OCI-LY3 (cell line): Measurements from ENCODE around the gene VAMP5.

Experiments used
- H2AFZ ChIP-seq: fragments of 200-600, 300-600 bp; shearing (Covaris generic); 2 replicates; pipeline ENCODE4 v1.6.0; 2014; ENCODE audit warnings: antibody characterized with exemption, low read depth, low read length
- H3K27ac ChIP-seq: fragments of 200-600, 300-600 bp; sonication (generic); 2 replicates; pipeline ENCODE4 v1.5.1; 2014; ENCODE audit warnings: mild to moderate bottlenecking, low read length, moderate library complexity, mixed read lengths
- H3K27me3 ChIP-seq: fragments of 200-600, 300-600 bp; sonication (generic); 2 replicates; pipeline ENCODE4 v1.6.1; 2014; ENCODE audit warnings: low read depth, low read length, mixed read lengths
- H3K36me3 ChIP-seq: fragments of 200-600, 300-600 bp; sonication (generic); replicated peaks from 2 replicates; pipeline ENCODE3; 2014; ENCODE audit warnings: low read depth, low read length, mixed read lengths
- H3K4me1 ChIP-seq: fragments of 300-600, 200-600 bp; sonication (generic); 2 replicates; pipeline ENCODE4 v1.6.1; 2014; ENCODE audit warnings: low read length, mixed read lengths
- H3K4me2 ChIP-seq: fragments of 200-600, 300-600 bp; sonication (generic); 2 replicates; pipeline ENCODE4 v1.6.1; 2014; ENCODE audit warnings: low read length, mixed read lengths
- H3K4me3 ChIP-seq: fragments of 300-600, 200-600 bp; sonication (generic); 2 replicates; pipeline ENCODE4 v1.5.1; 2014; ENCODE audit warnings: antibody characterized with exemption, mild to moderate bottlenecking, low read length, moderate library complexity
- H3K79me2 ChIP-seq: fragments of 300-600, 200-600 bp; shearing (Covaris generic); 2 replicates; pipeline ENCODE4 v1.6.1; 2014; ENCODE audit warnings: mild to moderate bottlenecking, low read length, mixed read lengths
- H3K9ac ChIP-seq: fragments of 300-600, 200-600 bp; shearing (Covaris generic); 2 replicates; pipeline ENCODE4 v1.6.0; 2014; ENCODE audit warnings: mild to moderate bottlenecking, low read length, moderate library complexity
- H3K9me3 ChIP-seq: fragments of 200-600, 300-600 bp; shearing (Covaris generic); 2 replicates; pipeline ENCODE4 v1.6.1; 2014; ENCODE audit warnings: low read length, mixed read lengths; ENCODE audit not compliant: insufficient read depth
- H4K20me1 ChIP-seq: fragments of 200-600, 300-600 bp; sonication (generic); 2 replicates; pipeline ENCODE4 v1.6.1; 2016; ENCODE audit warnings: low read length, mixed read lengths; ENCODE audit not compliant: insufficient read depth
- EZH2phosphoT487 ChIP-seq: fragments of 200-600 bp; shearing (Covaris generic); IDR thresholded peaks from 2 replicates; pipeline ENCODE4 v1.6.1; 2018; ENCODE audit warnings: antibody characterized with exemption, mixed run types, low read depth
- TF ChIP-seq, protein P1 (sequence below): fragments of 200-600, 300-600 bp; sonication (generic); IDR thresholded peaks from 2 replicates; pipeline ENCODE4 v1.5.1; 2014; ENCODE audit warnings: antibody characterized with exemption, low read length, low read depth

The VAMP5 gene

DNA sequence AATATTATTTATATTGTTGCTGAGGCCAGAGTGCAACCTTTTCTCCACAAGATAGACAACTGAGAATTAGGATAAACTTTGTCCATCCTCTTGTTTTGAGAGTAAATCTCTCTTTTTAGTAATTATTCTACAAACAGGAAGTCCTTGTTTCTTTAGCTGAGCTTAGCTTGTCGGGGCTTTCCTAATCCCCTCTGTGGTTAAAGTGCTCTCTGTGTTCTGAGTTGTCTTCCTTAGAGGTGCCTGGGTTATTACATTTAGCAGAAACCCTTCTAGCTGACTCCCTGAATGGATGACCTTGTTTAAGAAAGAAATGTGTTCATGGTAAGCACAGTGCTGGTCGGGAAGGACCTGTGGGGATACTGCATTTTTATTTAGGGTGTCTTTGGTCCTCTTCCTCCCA is 44.4 kb downstream of the VAMP5 start:
- H3K9ac ChIP-seq, result no peak overlapping the region
- TF ChIP-seq, protein P1, sequence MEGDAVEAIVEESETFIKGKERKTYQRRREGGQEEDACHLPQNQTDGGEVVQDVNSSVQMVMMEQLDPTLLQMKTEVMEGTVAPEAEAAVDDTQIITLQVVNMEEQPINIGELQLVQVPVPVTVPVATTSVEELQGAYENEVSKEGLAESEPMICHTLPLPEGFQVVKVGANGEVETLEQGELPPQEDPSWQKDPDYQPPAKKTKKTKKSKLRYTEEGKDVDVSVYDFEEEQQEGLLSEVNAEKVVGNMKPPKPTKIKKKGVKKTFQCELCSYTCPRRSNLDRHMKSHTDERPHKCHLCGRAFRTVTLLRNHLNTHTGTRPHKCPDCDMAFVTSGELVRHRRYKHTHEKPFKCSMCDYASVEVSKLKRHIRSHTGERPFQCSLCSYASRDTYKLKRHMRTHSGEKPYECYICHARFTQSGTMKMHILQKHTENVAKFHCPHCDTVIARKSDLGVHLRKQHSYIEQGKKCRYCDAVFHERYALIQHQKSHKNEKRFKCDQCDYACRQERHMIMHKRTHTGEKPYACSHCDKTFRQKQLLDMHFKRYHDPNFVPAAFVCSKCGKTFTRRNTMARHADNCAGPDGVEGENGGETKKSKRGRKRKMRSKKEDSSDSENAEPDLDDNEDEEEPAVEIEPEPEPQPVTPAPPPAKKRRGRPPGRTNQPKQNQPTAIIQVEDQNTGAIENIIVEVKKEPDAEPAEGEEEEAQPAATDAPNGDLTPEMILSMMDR, result no peak
- TF ChIP-seq EZH2phosphoT487, result no peak
- H3K4me1 ChIP-seq, result peaks cover 11% of the 10 kb centered on the region
- no peak overlapping the region for H3K4me3 ChIP-seq
- H3K4me2 ChIP-seq, result peak overlapping the region; percentile 53; the same call in 1 of the 2 replicates
- no peaks in the 10 kb centered on the region for H4K20me1 ChIP-seq
- peak overlapping the region; percentile 58 for H3K27ac ChIP-seq
- no peaks in the 10 kb centered on the region for H3K27me3 ChIP-seq
- peaks cover 41% of the 10 kb centered on the region for H3K36me3 ChIP-seq
- H2AFZ ChIP-seq, result no peak overlapping the region
- peaks cover 6% of the 10 kb centered on the region; the same call in 1 of the 2 replicates for H3K79me2 ChIP-seq
- no peaks in the 10 kb centered on the region for H3K9me3 ChIP-seq

DNA sequence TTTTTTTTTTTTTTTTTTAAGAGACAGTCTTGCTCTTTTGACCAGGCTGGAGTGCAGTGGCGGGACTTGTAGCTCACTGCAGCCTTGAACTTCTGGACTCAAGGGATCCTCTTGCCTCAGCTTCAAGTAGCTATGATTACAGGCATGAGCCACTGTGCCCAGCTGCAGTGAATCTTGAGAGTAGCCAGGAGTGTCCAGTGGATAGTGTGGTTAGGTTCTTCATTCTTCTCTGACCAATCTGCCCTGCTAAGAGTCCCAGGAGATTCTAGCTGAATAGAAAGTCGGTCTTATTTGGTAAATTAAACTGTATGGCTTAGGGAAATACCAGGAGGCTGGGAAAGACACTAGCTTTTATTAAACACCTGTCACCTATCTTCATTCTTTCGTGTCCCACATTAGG is 47.1 kb downstream of the VAMP5 start:
- Histone ChIP-seq H2AFZ (no peak overlapping the region), H3K27me3 (no peaks in the 10 kb centered on the region), H3K4me3 (no peak overlapping the region), H4K20me1 (no peaks in the 10 kb centered on the region), H3K79me2 (peaks cover 12% of the 10 kb centered on the region; the same call in 1 of the 2 replicates), H3K4me1 (peaks cover 11% of the 10 kb centered on the region), H3K36me3 (peaks cover 41% of the 10 kb centered on the region), H3K27ac (no peak overlapping the region), H3K9ac (no peak overlapping the region), H3K9me3 (no peaks in the 10 kb centered on the region), H3K4me2 (no peak overlapping the region)
- no peak for TF ChIP-seq EZH2phosphoT487
- TF ChIP-seq, protein P1, result no peak

DNA sequence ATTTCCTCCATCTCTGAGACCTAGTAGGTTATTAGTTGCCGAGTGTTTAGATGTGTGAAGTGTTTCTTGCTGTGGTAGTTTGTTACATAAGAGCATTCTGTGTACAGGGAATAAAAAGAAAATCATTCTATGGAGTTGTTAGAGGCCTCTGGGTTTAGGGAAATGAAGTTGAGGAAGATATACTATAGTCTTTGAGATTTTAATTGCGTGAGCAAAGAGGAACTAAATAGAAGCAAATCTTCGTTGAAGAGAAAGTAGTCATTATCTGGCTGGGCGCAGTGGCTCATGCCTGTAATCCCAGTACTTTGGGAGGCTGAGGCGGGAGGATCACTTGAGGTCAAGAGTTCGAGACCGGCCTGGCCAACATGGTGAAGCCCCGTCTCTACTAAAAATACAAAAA is 50.8 kb downstream of the VAMP5 start:
- Histone ChIP-seq H2AFZ (no peak overlapping the region), H3K4me2 (no peak overlapping the region), H3K4me1 (0 out of 2 replicates have a peak, but pooled peaks cover 3% of the 10 kb centered on the region), H3K36me3 (peaks cover 47% of the 10 kb centered on the region), H3K9me3 (no peaks in the 10 kb centered on the region), H3K9ac (no peak overlapping the region), H3K79me2 (peaks cover 6% of the 10 kb centered on the region; the same call in 1 of the 2 replicates), H4K20me1 (no peaks in the 10 kb centered on the region), H3K27me3 (no peaks in the 10 kb centered on the region), H3K4me3 (no peak overlapping the region), H3K27ac (no peak overlapping the region)
- no peak for TF ChIP-seq EZH2phosphoT487
- TF ChIP-seq, protein P1, result no peak

DNA sequence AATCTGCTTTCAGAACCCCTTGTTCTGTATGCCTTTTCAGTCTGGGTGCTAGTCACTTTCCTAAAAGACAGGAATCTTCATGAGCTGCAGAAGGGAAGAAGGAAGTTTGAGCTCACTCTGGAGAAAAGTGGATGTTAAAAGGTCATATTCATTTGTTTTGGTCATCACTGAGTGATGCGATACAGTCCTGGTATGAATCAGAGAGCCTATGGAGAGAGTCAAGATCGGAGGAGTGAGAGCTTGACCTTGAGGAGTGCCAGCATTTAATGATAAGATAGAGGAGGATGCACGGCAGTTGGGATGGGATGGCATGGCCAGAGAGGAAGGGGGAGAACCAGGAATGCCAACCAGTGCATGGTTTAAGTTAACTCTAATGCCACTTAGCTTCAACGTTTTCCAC is 51.4 kb downstream of the VAMP5 start:
- Histone ChIP-seq H3K4me2 (no peak overlapping the region), H2AFZ (no peak overlapping the region), H3K4me3 (no peak overlapping the region), H3K27me3 (no peaks in the 10 kb centered on the region), H3K9ac (no peak overlapping the region), H3K36me3 (peaks cover 42% of the 10 kb centered on the region), H3K27ac (no peak overlapping the region), H3K9me3 (no peaks in the 10 kb centered on the region), H3K4me1 (0 out of 2 replicates have a peak, but pooled peaks cover 3% of the 10 kb centered on the region), H4K20me1 (no peaks in the 10 kb centered on the region), H3K79me2 (peaks cover 6% of the 10 kb centered on the region; the same call in 1 of the 2 replicates)
- TF ChIP-seq, protein P1, result no peak
- no peak for TF ChIP-seq EZH2phosphoT487
